ENCODE results near the gene CRIM1.

CRIM1 gene

DNA sequence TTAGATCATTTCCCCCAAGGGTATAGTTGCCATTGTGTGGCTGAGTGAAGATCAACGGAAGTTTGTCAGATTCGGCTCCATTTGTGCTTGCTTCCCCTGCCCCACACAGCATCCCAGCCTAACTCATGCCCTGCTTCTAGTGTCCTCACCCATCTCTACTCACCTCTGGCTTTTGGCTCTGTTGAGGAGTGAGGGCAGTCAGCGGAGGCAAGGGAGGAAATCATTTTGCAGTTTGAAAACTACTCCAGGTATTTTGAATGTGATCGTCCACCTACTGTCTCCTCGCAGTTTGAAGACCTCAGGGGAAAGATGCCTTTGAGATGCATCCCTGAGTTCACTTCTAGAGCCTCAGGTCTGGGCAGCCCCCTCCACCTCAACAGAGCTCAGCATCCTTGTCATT is 126.1 kb downstream of the CRIM1 start:
- CTCF ChIA-PET: no interaction called here
- DNase-seq (ENCODE audit: low spot score): no peak
- POLR2A ChIA-PET (ENCODE audit: low non-redundant PET): no interaction called here
- TF ChIP-seq, protein P1, sequence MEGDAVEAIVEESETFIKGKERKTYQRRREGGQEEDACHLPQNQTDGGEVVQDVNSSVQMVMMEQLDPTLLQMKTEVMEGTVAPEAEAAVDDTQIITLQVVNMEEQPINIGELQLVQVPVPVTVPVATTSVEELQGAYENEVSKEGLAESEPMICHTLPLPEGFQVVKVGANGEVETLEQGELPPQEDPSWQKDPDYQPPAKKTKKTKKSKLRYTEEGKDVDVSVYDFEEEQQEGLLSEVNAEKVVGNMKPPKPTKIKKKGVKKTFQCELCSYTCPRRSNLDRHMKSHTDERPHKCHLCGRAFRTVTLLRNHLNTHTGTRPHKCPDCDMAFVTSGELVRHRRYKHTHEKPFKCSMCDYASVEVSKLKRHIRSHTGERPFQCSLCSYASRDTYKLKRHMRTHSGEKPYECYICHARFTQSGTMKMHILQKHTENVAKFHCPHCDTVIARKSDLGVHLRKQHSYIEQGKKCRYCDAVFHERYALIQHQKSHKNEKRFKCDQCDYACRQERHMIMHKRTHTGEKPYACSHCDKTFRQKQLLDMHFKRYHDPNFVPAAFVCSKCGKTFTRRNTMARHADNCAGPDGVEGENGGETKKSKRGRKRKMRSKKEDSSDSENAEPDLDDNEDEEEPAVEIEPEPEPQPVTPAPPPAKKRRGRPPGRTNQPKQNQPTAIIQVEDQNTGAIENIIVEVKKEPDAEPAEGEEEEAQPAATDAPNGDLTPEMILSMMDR (conservative IDR thresholded peaks at IDR 0.05; ENCODE audit: low read depth): no peak
- H3K27ac ChIP-seq: peak overlapping the region; percentile 5; the same call in 1 of the 2 replicates

GRCh38 chr2:36482576-36483214 is 127.1 kb downstream of the CRIM1 start:
- no peak for DNase-seq (ENCODE audit: low spot score)
- TF ChIP-seq, protein P1 (conservative IDR thresholded peaks at IDR 0.05; ENCODE audit: low read depth): no peak
- CTCF ChIA-PET: no interaction called here
- POLR2A ChIA-PET (ENCODE audit: low non-redundant PET): no interaction called here
- H3K27ac ChIP-seq: no peak overlapping the region

- no peak for DNase-seq (ENCODE audit: low spot score)
- peak overlapping the region; percentile 78; the same call in 1 of the 2 replicates for H3K27ac ChIP-seq
- ChIA-PET CTCF (interaction anchor here (0.6 kb wide), 1 partner anchor 233 kb away, joined by 3 read pairs; no protein-coding TSS in a partner anchor), POLR2A (ENCODE audit: low non-redundant PET) (no interaction called here)
- TF ChIP-seq, protein P1 (conservative IDR thresholded peaks at IDR 0.05; ENCODE audit: low read depth): no peak
These were observed 127.7 kb downstream of the CRIM1 start for GRCh38 chr2:36483290-36483689.

DNA sequence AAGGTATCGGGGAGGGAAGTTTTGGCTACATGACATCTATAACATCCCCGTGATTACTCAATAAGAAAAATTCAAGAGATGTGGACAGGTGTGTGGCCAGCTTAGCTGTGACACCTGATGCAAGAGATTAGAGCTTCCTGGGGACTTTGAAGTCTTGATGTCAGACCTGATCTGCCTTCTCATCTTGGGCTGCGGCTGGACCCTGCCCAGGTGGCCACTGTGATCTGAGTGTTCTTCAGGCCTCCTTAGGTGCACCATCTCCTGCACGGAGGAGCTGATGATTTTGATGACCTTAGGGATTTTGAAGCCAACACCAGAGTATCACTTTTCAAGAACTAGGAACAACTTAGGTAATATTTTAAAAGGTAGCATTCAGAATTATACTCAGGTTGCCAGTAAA is 128.9 kb downstream of the CRIM1 start:
- TF ChIP-seq, protein P1 (conservative IDR thresholded peaks at IDR 0.05; ENCODE audit: low read depth): no peak
- ChIA-PET POLR2A (ENCODE audit: low non-redundant PET) (no interaction called here), CTCF (no interaction called here)
- peak overlapping the region; percentile 78 for H3K27ac ChIP-seq
- no peak for DNase-seq (ENCODE audit: low spot score)

GRCh38 chr2:36485521-36485920 is 129.9 kb downstream of the CRIM1 start:
- DNase-seq (ENCODE audit: low spot score): peak; percentile 32
- no peak overlapping the region for H3K27ac ChIP-seq
- CTCF ChIA-PET: interaction anchor here (1.0 kb wide), 1 partner anchor 27 kb away, joined by 3 read pairs; no protein-coding TSS in a partner anchor
- TF ChIP-seq, protein P1 (conservative IDR thresholded peaks at IDR 0.05; ENCODE audit: low read depth): no peak
- POLR2A ChIA-PET (ENCODE audit: low non-redundant PET): no interaction called here

GRCh38 chr2:36486521-36487044 is 131.0 kb downstream of the CRIM1 start:
- no peak overlapping the region for H3K27ac ChIP-seq
- DNase-seq (ENCODE audit: low spot score): peak; percentile 45
- TF ChIP-seq, protein P1 (conservative IDR thresholded peaks at IDR 0.05; ENCODE audit: low read depth): no peak
- ChIA-PET POLR2A (ENCODE audit: low non-redundant PET) (no interaction called here), CTCF (interaction anchor here (0.6 to 1.1 kb wide), 2 partner anchors 37 to 113 kb away, joined by 3 to 5 read pairs; no protein-coding TSS in a partner anchor)

All from RWPE1 (cell line).